ENCODE data around the gene CBX7.

DNA sequence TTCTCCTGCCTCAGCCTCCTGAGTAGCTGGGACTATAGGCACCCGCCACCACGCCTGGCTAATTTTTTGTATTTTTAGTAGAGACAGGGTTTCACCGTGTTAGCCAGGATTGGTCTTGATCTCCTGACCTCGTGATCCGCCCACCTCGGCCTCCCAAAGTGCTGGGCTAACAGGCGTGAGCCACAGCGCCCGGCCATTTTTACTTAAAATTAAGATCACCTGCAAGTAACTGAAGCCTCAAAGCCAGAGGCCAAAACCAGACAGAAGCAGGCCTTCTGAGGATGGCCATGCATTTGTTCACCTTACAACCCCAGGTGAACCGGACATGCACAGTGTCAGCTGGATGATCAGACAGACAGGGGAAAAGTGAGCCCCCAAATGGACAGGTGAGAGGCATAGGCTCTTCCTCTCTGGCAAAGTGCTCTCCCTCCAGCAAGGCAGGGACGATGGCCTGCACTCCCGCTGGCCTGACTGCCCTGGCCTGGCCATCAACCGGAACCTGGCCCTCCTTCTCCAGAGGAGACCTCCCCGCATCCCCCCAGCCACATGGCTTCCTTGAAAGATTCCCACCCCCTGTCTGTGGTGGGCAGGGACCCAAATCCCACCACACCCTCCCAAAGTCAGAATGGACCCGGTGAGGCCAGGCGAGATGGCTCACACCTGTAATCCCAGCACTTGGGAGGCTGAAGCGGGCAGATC lies 29.6 kb downstream of the CBX7 start:
- no peak for TF ChIP-seq CTCF (IDR thresholded peaks at IDR 0.05; ENCODE audit: low read depth, low read length, missing input control)
- no peak for TF ChIP-seq RAD21 (IDR thresholded peaks at IDR 0.05)
- TF ChIP-seq, protein P1, sequence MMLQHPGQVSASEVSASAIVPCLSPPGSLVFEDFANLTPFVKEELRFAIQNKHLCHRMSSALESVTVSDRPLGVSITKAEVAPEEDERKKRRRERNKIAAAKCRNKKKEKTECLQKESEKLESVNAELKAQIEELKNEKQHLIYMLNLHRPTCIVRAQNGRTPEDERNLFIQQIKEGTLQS (IDR thresholded peaks at IDR 0.05), result no peak
- no peak for TF ChIP-seq JUND (IDR thresholded peaks at IDR 0.05)
- TF ChIP-seq, protein P2, sequence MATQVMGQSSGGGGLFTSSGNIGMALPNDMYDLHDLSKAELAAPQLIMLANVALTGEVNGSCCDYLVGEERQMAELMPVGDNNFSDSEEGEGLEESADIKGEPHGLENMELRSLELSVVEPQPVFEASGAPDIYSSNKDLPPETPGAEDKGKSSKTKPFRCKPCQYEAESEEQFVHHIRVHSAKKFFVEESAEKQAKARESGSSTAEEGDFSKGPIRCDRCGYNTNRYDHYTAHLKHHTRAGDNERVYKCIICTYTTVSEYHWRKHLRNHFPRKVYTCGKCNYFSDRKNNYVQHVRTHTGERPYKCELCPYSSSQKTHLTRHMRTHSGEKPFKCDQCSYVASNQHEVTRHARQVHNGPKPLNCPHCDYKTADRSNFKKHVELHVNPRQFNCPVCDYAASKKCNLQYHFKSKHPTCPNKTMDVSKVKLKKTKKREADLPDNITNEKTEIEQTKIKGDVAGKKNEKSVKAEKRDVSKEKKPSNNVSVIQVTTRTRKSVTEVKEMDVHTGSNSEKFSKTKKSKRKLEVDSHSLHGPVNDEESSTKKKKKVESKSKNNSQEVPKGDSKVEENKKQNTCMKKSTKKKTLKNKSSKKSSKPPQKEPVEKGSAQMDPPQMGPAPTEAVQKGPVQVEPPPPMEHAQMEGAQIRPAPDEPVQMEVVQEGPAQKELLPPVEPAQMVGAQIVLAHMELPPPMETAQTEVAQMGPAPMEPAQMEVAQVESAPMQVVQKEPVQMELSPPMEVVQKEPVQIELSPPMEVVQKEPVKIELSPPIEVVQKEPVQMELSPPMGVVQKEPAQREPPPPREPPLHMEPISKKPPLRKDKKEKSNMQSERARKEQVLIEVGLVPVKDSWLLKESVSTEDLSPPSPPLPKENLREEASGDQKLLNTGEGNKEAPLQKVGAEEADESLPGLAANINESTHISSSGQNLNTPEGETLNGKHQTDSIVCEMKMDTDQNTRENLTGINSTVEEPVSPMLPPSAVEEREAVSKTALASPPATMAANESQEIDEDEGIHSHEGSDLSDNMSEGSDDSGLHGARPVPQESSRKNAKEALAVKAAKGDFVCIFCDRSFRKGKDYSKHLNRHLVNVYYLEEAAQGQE (IDR thresholded peaks at IDR 0.05), result no peak
